ENCODE data around the gene CD81.

CD81 gene

GRCh38 chr11:2445746-2446551, 68.8 kb downstream of the CD81 start:
- no peaks in the 10 kb centered on the region for H3K79me2 ChIP-seq (ENCODE audit: insufficient read depth, low read length)
- 0 out of 2 replicates have a peak overlapping the region, but pooled peaks have one; percentile 39 for H3K9ac ChIP-seq (ENCODE audit: low read length)
- H4K20me1 ChIP-seq (ENCODE audit: low read depth, low read length): no peaks in the 10 kb centered on the region
- H3K9me2 ChIP-seq (replicated peaks; ENCODE audit: insufficient read depth, low read length): no peaks in the 10 kb centered on the region
- H3K4me3 ChIP-seq (ENCODE audit: insufficient read depth, low read length, poor library complexity, severe bottlenecking): no peak overlapping the region
- H3K27me3 ChIP-seq (ENCODE audit: low read length): no peaks in the 10 kb centered on the region
- no peaks in the 10 kb centered on the region for H3K9me3 ChIP-seq (ENCODE audit: insufficient read depth, low read length)
- TF ChIP-seq CTCF (IDR thresholded peaks at IDR 0.05; ENCODE audit: insufficient read depth, low read length, poor library complexity, severe bottlenecking) (no peak), EZH2phosphoT487 (conservative IDR thresholded peaks at IDR 0.05; ENCODE audit: low read length) (no peak)
- H3K27ac ChIP-seq (ENCODE audit: low read depth, low read length): peak overlapping the region; percentile 30; the same call in 1 of the 2 replicates
- no peak overlapping the region for H2AFZ ChIP-seq (ENCODE audit: low read depth, low read length, severe bottlenecking)
- H3K4me2 ChIP-seq (ENCODE audit: low read depth, low read length, poor library complexity, severe bottlenecking): no peak overlapping the region
- H3F3A ChIP-seq (ENCODE audit: insufficient read depth): 0 out of 2 replicates have a peak, but pooled peaks cover 3% of the 10 kb centered on the region
- H3K36me3 ChIP-seq (ENCODE audit: low read length): no peaks in the 10 kb centered on the region

- no peaks in the 10 kb centered on the region for H3K79me2 ChIP-seq (ENCODE audit: insufficient read depth, low read length)
- H2AFZ ChIP-seq (ENCODE audit: low read depth, low read length, severe bottlenecking): peak overlapping the region; percentile 57
- H3K4me2 ChIP-seq (ENCODE audit: low read depth, low read length, poor library complexity, severe bottlenecking): peak overlapping the region; percentile 48
- peak overlapping the region; percentile 39 for H3K9ac ChIP-seq (ENCODE audit: low read length)
- no peaks in the 10 kb centered on the region for H3K36me3 ChIP-seq (ENCODE audit: low read length)
- H3K27ac ChIP-seq (ENCODE audit: low read depth, low read length): peak overlapping the region; percentile 30
- H3K27me3 ChIP-seq (ENCODE audit: low read length): no peaks in the 10 kb centered on the region
- no peaks in the 10 kb centered on the region for H3K9me3 ChIP-seq (ENCODE audit: insufficient read depth, low read length)
- peak overlapping the region; percentile 21 for H3K4me3 ChIP-seq (ENCODE audit: insufficient read depth, low read length, poor library complexity, severe bottlenecking)
- no peaks in the 10 kb centered on the region for H3K9me2 ChIP-seq (replicated peaks; ENCODE audit: insufficient read depth, low read length)
- 0 out of 2 replicates have a peak, but pooled peaks cover 3% of the 10 kb centered on the region for H3F3A ChIP-seq (ENCODE audit: insufficient read depth)
- no peak for TF ChIP-seq EZH2phosphoT487 (conservative IDR thresholded peaks at IDR 0.05; ENCODE audit: low read length)
- no peak for TF ChIP-seq CTCF (IDR thresholded peaks at IDR 0.05; ENCODE audit: insufficient read depth, low read length, poor library complexity, severe bottlenecking)
- no peaks in the 10 kb centered on the region for H4K20me1 ChIP-seq (ENCODE audit: low read depth, low read length)
Observed at GRCh38 chr11:2446590-2447252, 69.6 kb downstream of the CD81 start.

All from SU-DHL-6 (cell line).